Measurements from ENCODE around the gene NPHP4.

DNA sequence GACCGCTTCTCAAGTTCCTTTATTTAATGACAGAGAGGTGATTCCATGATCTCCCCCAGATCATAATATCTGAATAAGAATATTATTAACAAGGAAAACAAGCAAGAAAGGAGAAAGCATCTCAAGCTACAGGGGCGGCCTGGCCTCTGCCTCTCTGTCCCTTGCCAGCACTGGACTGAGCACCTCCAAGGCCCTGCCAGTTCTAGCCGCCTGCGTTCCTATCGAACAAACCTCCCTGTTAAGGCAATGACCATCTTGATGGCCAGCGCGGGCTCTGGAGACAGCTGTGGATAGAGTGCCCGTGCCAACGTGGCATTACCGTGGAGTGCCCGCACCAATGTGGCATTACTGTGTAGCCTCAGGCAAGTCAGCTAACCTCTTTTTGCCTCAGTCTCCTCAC, 84.8 kb downstream of the NPHP4 start:
- TF ChIP-seq CTCF (IDR thresholded peaks at IDR 0.05) = no peak
- TF ChIP-seq POLR2A (IDR thresholded peaks at IDR 0.05) = no peak
